NOMO-1 (cell line): ENCODE measurements around the gene VAC14.
"Not testable (repeated sequence)": the region's sequence is repeated elsewhere in the genome, so short reads cannot be mapped to it uniquely, and the experiment has no call there.

Source experiments
- DNase-seq, 2 experiments: peaks; one replicate each; lab custom pipeline; 2025; ENCODE audit not compliant: unreplicated experiment in 2 of 2; lab: John Stamatoyannopoulos, UW

The VAC14 gene

DNA sequence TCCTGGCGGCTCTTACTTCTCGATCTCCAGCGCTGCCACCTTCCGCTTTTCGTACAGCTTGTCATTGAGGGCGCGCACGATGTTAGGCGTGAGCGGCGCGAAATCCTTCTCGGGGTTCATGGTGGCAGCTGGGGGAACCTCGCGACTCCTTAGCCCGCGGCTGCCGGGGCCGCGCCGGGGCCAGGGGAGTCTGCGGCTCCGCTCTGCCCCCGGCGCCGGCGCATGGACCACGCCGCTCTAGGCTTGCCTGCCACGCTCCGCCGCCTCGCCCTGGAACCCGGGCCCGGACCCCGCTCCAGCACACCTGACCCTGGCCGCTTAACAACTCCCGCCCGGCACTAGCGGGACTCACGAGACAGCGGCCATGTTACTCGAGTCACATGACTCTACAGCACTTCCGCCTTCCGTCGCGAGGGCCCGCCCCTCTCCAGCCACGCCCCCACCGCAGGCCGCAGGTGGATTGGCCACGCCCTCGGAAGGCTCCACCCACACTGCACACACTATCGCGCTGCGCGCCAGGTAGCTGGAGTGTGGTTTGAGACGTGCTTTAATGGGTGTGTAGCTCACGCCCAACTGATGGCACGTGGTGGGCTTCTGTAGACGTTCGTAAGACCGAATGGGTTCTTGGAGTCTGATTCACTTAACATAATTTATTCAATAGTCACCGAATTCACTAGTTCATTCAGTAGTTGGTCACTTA, at the start of gene VAC14:
Gene VAC14, minus strand, starts transcription at position 378 of the 700 bp plus-strand sequence. Its CDS starts 258 bp downstream, at position 120.
- DNase-seq = peak; percentile 83 to 93

DNA sequence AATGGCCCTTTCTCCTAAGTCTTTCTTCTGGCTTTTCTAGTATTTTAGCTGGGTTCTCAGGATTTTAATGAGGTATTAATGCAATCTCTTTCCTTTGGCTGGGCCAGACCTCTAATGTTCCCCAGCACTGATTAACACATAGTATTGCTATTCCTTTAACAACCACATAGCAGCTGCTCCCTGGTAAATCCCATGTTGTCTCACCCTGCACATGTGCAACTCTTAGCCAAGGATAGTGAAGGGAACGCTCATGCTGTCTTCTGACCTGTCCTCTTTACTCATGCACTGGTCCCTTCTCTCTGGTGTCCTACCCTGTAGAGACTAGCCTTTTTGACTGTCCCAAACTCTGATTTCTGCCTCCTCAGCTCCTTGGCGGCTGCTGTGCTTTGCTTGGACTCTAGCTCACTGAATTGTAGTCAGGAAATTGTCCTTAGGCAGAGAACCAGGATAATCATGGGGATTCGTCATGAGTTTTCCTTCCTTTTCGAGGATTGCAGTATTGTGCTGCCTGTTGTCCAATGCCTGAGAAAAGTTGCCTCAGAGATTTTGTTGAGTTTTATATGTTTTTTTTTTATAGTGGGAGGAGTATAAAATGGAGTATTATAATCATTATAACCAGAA, 22.6 kb upstream of the VAC14 start:
- not testable (repeated sequence) for DNase-seq

DNA sequence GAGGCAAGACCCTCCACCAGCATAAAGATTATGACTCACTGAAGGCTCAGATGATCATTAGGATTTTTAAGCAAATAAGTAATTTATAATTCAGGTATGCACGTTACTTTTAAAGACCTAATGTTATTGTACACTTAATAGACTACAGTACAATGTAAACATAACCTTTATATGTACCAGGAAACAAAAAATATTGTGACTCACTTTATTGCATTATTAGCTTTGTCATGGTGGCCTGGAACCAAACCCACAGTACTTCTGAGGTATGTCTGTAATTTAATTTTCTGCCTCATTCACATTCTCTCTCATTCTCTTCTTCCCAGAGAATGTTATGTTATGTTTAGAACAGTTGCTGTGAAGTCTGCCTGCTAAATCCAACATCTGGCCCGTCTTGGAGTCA, 21.8 kb upstream of the VAC14 start:
- not testable (repeated sequence) for DNase-seq

DNA sequence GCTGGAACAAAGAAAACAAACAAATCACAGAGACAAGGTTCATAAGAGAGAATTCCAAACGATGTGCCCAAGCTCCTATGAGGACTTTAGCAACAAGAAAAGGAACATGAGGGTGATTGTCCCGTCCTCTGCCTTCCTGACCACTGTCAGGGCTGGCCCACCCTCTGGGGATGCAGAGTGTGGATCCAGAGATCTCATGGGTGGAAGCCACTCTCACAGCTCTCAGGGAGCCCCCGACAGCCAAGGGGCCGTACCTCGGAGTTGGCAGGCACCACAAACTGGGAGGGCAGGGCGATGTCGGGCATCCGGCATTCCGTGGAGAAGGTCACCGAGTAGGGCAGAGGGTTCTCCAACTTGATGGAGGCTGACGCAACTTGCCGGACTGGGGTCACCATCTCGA, 17.1 kb upstream of the VAC14 start:
- DNase-seq = not testable (repeated sequence)

DNA sequence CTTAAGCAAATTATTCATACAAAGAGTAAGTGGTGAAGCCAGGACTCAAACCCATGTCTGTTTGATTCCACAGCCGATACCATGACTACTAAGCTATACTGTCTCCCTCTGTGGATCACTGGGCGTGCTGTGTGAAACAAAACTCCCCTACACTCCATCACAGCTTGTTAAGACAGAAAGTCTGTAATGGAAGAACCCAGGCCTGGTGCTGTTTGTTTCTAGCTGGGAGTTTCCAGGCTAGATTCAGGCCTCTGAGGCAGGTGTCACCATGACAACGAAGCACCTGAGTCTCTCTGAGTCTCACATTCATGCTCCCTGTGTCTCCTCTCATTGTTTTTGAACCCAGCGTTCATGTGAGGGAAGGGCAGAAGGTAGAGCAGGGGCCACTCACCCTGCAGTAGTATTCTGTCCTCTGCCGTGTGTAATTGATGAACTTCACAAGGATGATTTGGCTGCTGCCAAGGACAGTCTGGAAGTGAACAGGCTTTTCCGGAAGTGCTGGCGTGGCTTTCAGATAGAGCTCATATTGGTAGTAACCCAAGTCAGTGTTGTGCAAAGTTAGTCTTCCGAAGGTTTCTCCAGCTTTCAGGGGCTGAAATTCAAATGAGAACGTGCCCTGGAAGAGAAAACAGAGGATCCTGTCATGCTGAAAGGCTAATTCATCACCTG, 8.6 kb upstream of the VAC14 start:
- no peak for DNase-seq

DNA sequence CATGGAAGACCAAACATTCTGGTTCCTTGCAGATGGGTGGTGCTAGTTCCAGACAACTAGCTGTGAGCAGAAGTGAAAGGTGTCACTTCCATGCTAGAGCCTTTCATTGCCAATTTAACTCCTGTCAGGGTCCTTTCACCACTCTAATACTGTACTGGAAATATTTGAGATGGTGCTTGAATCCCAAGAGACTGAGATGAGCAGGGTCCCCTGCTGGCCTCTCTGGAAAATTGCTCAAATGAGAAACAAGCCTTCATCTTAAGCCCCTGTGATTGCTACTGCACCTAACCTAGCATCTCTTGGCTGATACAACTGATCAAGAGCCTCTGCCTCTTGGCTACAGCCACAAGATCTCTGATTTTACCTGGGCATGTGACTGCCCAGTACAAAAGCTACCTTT, 7.4 kb upstream of the VAC14 start:
- no peak for DNase-seq

DNA sequence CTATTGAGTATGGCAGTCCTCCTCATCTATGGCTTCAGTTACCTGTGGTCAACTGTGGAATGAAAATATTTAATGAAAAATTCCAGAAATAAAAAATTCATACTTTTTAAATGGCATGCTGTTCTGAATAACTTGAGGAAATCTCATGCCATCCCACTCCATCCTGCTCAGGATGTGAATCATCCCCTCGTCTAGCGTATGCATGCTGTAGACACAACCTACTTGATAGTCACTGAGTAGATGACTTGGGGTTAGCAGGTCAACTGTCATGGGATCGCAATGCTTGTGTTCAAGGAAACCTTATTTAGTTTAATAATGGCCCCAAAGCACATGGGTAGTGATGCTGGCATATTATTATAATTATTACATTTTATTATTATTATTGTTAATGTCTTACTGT, 4.8 kb upstream of the VAC14 start:
- no peak for DNase-seq

DNA sequence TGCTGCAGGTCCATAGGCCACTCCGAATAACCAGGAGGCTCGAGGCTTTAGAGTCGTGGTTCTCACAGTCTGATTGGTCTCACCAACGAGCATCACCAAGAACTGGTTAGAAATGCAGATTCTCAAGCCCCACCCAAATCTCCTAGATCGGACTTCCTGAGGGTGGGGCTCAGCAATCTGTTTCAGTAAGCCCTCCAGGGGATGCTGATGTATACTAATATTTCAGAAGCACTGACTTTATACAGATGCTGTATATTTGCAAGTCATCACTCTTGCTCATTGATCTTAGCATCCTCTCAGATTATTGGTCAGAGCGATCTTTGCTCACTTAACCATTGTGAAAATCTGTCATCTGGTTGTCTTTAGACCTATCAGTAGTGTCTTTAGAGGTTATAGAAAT, 4.4 kb upstream of the VAC14 start:
- no peak for DNase-seq

DNA sequence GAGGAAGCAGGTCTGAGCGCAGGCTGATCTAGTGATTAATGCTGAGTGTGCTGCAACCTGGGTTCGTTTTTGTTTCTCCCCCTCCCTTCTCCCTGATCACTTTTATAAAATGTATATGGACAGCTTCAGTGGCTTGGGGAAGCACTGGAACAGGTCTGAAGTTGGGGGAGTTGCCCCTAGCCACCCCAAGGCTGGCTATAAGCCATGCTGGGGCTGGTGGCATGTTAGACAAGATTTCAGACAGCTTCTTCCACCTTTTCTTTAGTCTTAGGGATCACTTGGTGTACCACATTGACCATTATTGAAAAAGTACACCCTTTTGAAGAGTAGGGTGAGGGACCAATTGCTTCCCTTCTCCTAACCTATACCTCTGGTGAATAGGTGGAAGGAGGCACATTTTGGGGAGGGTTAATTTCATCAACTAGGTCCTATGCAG, 3.8 kb upstream of the VAC14 start:
- DNase-seq = peak in 1 of 2 experiments; percentile 43

DNA sequence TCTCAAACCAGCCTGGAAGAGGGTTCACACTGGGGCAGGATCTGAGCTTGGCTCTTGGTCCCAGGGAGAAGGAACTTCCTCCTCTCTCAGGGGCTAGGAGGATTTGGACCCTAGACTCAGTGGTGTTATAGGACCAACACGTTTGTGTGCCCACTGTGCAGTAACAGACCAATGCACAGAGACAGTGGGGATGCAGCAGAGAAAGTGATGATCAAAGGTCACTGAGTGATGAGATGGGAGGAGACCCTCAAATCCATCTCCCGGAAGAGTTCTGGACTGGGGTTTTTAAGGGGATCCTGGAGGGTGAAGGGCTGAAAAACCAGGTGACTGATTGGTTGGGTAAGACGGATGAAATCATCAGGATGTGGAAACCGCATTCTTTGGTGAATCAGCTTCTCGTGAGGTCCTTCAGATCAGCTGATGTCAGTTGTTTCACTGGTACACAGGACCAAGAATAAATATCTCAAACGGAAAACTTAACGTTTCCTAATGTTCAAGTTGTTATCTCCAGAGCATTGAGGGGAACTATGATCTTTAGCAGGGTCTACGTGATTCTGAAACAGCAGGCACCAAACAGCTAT, 3.3 kb upstream of the VAC14 start:
- DNase-seq = peak; percentile 43 to 88

DNA sequence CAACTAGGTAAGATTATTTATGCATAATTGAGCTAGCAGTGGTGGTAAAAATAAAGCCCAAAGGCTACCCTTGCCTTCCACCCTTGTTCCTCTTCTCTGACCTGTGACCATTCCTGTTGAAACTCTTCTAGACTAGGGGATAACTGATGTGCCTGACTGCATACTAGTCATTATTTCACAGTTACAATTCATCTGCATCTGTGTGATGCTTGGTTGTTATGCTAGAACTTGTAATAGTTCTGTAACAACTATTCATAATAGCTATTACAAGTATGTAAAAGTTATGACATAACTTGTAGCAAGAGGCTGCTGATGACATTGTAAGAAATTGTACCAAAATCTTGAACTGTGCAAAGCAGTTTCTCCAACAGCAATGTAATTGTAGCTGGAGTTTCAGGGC, 2.4 kb upstream of the VAC14 start:
- no peak for DNase-seq

DNA sequence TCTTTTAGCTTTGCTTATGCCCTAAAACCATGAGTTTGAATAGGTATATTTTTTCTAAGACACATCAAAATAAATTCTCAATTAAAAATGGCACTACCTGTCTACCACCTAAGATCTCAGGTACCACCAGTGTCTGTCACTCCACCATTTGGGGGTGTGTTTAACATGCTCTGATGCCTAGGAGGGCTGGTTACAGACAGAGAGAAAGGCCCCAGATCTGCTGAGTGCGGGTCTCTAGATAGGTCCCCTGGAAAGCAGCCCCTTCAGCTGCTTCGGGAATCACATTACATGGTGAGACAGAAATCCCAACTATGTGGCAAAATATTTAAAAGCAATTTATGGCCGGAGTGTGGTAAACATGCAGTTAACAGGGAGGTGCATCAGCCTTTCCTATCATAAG, 653 bp upstream of the VAC14 start:
- DNase-seq = no peak

DNA sequence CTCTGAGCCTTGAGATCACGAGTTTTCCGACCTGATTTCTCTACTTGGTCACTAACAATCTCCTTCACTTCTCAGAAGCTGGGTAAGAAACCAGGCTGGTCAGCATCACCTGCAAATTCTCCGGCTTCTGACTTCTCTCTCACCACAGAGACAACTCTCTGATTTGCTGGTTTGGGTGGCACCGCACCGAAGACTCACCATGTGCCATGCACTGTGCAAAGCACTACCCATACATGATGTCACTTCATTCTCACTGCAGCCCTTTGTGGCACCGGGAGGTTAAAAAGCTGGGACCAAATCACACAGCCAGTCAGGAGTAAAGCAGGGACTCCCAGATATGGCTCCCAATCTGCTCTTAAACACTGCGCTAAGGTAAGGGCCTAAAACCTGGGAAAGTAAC, 647 bp downstream of the VAC14 start:
- no peak for DNase-seq

DNA sequence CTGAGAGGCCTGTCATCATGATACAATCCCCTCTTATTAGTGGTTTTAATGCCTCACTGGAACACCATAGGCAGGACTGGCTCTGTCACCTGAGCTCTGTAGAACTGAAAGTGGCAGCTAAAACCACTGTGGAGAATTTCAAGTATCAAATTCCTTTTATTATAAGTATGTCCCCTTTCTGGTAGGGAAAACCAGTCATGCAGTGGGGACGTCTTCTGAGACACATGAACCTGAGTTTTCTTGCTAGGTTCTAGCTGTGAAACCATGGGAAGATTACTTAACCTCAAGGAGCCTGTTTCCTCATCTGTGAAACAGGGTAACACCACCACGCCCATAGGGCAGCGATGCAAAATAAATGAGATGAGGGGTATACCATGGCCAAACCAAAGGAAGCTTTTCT, 4.7 kb downstream of the VAC14 start:
- no peak for DNase-seq

DNA sequence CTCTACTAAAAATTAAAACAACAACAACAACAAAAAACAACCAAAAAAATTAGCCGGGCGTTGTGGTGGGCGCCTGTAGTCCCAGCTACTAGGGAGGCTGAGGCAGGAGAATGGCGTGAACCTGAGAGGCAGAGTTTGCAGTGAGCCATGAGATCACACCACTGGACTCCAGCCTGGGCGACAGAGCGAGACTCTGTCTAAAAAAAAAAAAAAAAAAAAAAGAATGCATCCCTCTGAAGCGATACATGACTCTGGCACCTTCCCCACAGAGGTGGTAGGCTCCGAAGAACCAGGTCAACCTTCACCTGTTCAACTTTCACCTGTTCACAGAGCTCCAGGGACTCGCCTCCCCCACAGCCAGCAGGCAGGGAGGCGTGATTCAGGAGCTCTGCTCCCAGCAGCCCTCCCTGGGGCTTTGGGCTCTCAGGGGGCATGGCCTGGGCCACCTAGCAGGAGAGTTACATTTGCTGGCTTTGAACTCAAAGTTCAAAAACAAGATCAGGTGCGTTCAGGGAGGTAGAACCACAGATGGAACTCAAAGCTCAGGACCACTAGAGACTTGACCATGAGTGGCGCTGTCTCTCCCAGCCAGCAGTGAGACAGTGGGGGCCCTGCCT, 5.6 kb downstream of the VAC14 start:
- no peak for DNase-seq

DNA sequence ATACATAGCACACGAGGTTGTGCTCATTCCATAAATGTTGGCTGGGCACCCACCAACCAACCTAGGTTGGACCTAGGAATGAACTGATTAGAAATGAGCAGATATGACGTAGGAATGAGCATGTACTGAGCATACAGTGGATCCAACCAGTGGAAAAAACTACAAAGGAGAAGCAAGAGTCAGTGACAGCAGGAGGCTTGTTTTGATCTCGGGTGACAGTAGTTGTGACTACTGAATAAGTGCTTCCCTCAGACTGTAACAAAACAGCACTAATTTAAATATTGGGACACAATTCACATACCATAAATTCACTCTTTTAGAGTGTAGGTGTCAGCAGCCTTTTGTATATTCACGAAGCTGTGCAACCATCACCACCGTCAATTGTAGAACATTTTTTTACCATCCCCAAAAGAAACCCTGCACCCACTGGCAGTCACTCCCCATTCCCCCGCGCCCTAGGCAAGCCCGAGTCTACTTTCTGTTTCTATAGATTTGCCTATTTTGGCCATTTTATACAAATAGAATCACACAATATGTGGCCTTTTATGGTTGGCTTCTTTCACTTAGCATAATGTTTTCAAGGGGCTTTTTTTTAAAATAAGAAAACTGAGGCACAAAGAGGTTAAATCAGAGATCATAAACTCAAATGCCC, 7.0 kb downstream of the VAC14 start:
- DNase-seq = no peak

DNA sequence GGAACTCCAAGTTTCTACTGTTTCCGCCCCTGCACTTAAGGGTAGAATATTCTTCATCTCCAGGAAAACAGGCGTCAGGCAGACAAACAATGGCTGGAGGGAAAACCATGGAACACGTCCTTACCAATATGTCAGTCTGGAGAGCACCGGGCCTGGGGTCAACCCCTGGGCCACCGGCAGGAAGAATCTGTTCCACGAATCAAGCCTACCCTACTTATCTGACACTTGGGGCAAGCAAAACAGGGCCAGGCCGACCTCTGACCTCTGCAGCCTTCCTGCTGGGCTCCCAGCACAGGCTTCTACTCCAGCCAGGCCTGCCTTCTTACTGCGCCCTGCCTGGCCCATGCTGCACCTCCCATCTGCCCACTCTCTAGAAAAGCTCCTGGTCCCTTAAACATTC, 10.1 kb downstream of the VAC14 start:
- DNase-seq = no peak

DNA sequence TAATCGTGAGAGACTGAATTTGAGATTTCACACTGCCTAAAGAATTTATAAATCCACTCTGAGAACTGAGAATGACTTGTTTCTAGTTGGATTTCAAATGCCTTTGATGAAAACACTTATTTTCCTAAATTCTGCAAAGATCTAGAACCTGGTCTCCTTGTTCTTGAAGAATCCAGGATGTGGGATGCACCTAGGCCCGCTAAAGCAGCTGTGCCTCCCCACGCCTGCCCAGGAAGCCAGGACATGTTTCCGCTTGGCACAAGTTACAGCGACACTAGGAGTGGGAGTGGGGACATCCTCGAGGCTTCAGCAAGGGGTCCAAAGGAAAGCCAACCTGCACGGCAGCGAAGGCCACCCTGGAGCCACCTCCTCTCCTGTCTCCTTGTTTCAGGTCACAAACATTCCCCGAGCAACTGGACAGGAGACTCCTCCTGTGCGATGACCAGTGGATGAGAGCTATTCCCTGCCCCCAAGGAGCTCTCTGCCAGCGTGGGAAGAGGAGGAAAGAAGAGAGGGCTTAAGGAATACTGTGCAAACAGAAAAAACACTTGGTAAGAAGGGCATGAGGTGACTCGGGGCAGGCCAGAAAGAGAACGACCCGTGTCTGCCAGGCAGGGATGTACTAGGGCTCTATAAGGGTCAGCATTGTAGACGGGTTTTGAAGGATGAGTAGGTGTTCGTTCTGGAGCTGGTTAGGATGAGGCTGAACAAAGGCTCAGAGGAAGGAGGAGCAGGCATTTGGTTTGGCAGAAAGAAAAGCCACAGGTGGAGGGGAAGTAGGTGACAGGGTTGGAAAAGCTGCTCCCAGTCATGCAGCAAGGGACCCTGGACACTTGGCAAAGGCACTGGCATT, 11.1 kb downstream of the VAC14 start:
- DNase-seq = no peak

DNA sequence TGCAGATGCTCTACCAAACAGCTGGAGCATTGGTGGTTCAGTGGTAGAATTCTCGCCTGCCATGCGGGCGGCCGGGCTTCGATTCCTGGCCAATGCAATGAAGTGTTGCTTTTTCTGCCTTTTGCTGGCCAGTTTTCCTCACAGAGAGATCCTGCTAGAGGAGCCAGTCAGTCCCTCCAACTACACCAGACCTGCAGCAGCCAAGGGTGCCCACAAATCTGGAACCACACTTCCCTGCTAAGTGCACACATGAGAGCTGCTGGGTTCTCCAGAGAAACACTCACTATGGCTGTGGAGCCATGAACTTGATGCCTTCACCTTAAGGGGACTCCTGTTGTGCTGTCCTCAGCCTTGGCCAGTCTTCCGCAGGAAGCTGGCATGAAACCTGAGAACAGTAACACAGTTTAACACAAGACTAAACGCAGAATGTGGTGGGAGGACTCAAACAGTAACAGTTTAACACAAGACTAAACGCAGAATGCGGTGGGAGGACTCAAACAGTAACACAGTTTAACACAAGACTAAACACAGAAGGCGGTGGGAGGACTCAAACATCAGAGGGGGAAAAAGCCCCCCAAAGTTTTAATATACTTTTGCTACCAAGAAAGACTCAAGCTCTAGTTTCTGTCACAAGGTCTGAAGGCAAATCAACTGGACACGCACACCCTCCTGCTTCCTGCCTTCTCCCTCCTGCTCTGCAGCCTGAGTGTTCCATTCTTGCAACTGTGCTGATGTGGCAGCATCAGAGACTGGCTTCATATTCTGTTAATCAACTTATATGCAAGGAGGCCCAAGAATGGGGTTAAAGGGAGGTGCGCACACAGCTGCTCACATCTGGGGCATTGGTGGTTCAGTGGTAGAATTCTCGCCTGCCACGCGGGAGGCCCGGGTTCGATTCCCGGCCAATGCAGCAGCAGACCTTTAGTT, 12.0 kb downstream of the VAC14 start:
- DNase-seq = no peak
